KMS-11 (cell line): ENCODE data around the gene ANKS6.

Experiments
- H2AFZ ChIP-seq: fragments of 200-600 bp; sonication (generic); 2 replicates; pipeline ENCODE4 v1.6.1; 2016; ENCODE audit warnings: antibody characterized with exemption, mixed run types, low read depth
- H3K27ac ChIP-seq: fragments of 200-600 bp; sonication (generic); 2 replicates; pipeline ENCODE4 v1.6.1; 2016; ENCODE audit warnings: mild to moderate bottlenecking, mixed run types
- H3K27me3 ChIP-seq: fragments of 200-600 bp; sonication (generic); 2 replicates; pipeline ENCODE4 v1.6.1; 2017; ENCODE audit warnings: mild to moderate bottlenecking, low read depth, mixed run types, moderate library complexity; ENCODE audit not compliant: insufficient read depth
- H3K36me3 ChIP-seq: fragments of 200-600 bp; sonication (generic); 2 replicates; pipeline ENCODE4 v1.6.1; 2017; ENCODE audit warnings: mild to moderate bottlenecking, mixed run types; ENCODE audit not compliant: insufficient read depth
- H3K4me1 ChIP-seq: fragments of 200-600 bp; sonication (generic); 2 replicates; pipeline ENCODE4 v1.6.1; 2016; ENCODE audit warnings: mild to moderate bottlenecking, low read depth, mixed run types; ENCODE audit not compliant: poor library complexity, severe bottlenecking
- H3K4me2 ChIP-seq: fragments of 200-600 bp; sonication (generic); 2 replicates; pipeline ENCODE4 v1.7.0; 2016; ENCODE audit warnings: mild to moderate bottlenecking, mixed run types
- H3K4me3 ChIP-seq: fragments of 200-600 bp; sonication (generic); IDR thresholded peaks from 2 replicates; pipeline ENCODE4 v1.6.1; 2017; ENCODE audit warnings: low read depth, low read length, mixed read lengths; ENCODE audit not compliant: insufficient read depth
- H3K79me2 ChIP-seq: fragments of 200-600 bp; sonication (generic); 2 replicates; pipeline ENCODE4 v1.6.1; 2016; ENCODE audit warnings: low read depth, mixed run types; ENCODE audit not compliant: insufficient read depth
- H3K9ac ChIP-seq: fragments of 200-600 bp; sonication (generic); 2 replicates; pipeline ENCODE4 v1.6.1; 2016; ENCODE audit warnings: mild to moderate bottlenecking, mixed run types
- H4K20me1 ChIP-seq: fragments of 200-600 bp; sonication (generic); 2 replicates; pipeline ENCODE4 v1.6.1; 2016; ENCODE audit warnings: mild to moderate bottlenecking, mixed run types; ENCODE audit not compliant: insufficient read depth
- TF ChIP-seq, protein P1 (sequence below): fragments of 200-600 bp; sonication (generic); conservative IDR thresholded peaks from 2 replicates; pipeline ENCODE4 v1.6.1; 2017; ENCODE audit warnings: low read depth, mild to moderate bottlenecking, antibody characterized with exemption, low read length, moderate library complexity, mixed read lengths

ANKS6 gene

DNA sequence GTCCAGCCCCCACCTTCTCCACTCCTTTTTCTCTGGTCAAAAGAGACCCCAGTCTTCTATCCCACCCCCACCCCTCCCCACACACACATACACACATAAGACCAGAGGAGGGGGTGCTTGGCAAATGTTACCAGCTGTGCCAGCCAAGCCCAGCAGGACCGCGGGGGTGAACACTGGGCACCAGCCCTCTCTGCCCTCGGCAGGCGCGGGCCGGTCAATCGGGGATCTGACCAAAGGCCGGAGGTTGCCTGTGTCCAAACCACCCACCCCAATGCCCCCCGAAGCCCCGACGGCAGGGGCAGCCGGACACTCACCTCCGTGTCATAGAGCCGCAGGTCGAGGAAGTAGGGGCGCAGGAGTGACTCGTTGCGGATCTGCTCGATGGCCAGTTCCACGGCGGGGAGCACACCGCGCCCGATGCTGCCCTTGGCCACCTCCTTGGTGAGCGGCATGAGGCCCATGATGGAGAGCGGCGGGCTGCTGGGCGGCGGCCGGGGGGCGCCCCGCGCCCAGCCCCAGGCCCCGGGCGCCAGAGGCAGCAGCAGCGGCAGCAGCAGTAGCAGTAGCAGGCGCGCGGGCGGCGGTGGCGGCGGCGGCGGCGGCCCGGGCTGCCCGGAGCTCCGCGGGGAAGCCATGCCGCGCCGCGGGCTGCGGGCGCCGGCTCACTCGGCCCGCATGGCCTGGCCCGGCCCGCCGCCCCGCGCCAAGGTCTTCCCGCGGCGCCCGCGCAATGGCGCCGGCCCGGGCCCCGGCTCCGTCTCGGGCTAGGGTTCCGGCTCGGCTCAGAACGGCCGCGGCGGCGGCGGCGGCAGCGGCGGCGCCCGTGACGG is 88.0 kb downstream of the ANKS6 start:
- H3K36me3 ChIP-seq = no peaks in the 10 kb centered on the region
- H3K79me2 ChIP-seq = no peaks in the 10 kb centered on the region
- H3K4me3 ChIP-seq = no peak overlapping the region
- TF ChIP-seq, protein P1, sequence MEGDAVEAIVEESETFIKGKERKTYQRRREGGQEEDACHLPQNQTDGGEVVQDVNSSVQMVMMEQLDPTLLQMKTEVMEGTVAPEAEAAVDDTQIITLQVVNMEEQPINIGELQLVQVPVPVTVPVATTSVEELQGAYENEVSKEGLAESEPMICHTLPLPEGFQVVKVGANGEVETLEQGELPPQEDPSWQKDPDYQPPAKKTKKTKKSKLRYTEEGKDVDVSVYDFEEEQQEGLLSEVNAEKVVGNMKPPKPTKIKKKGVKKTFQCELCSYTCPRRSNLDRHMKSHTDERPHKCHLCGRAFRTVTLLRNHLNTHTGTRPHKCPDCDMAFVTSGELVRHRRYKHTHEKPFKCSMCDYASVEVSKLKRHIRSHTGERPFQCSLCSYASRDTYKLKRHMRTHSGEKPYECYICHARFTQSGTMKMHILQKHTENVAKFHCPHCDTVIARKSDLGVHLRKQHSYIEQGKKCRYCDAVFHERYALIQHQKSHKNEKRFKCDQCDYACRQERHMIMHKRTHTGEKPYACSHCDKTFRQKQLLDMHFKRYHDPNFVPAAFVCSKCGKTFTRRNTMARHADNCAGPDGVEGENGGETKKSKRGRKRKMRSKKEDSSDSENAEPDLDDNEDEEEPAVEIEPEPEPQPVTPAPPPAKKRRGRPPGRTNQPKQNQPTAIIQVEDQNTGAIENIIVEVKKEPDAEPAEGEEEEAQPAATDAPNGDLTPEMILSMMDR = no peak
- no peak overlapping the region for H3K9ac ChIP-seq
- H3K27ac ChIP-seq = no peak overlapping the region
- H2AFZ ChIP-seq = no peak overlapping the region
- H3K4me1 ChIP-seq = peaks cover 10% of the 10 kb centered on the region
- H3K4me2 ChIP-seq = no peak overlapping the region
- no peaks in the 10 kb centered on the region for H4K20me1 ChIP-seq
- no peaks in the 10 kb centered on the region for H3K27me3 ChIP-seq

DNA sequence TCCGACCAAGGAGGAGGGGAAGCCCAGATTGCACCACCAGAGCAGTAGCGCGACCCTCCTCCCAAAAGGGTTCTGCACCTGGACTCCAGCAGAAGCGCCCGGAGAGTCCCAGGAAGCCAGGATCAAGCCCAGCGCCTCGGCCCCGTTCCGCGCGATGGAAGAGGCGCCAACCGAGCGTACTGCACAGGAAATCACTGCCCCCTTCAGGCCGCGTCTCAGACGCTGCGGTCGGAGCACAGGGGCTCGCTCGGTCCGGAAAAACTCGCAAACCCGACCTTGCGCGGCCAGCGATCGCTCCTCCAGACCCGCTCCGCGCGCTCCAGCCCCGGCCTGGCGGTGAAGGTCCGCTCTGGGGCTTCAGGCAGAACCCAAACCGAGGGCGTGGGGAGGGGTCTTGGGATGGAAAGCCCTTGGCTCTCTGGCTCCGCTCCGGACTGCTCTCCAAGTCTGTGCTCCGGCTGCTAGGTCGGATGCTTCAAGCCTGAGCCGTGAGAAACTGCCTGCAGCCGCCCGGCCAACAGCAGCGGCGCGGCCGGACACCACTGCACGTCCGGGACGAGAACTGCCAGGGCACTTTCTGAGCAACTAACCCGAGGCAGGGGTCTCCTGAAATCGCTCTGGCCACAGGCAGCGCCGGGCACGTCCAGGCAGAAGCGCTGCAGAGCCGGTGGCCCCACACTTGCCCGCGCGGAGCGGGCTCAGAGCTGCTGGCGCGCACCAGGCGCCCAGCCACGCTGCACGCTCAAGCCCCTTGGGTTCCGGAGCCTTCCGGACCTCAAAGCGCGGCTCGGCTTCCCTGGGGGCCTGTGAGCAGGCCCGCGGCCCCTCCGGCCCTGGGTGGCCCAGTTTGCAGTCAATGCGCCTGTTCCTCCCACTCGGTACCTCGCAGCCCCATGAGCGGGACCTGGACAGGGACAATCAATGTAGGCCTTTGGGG is 88.9 kb downstream of the ANKS6 start:
- Histone ChIP-seq H3K79me2 (no peaks in the 10 kb centered on the region), H4K20me1 (no peaks in the 10 kb centered on the region), H3K9ac (no peak overlapping the region), H3K4me2 (no peak overlapping the region), H3K4me1 (peaks cover 2% of the 10 kb centered on the region), H3K27me3 (no peaks in the 10 kb centered on the region), H3K4me3 (no peak overlapping the region), H3K27ac (no peak overlapping the region), H2AFZ (no peak overlapping the region), H3K36me3 (no peaks in the 10 kb centered on the region)
- TF ChIP-seq, protein P1 = no peak

DNA sequence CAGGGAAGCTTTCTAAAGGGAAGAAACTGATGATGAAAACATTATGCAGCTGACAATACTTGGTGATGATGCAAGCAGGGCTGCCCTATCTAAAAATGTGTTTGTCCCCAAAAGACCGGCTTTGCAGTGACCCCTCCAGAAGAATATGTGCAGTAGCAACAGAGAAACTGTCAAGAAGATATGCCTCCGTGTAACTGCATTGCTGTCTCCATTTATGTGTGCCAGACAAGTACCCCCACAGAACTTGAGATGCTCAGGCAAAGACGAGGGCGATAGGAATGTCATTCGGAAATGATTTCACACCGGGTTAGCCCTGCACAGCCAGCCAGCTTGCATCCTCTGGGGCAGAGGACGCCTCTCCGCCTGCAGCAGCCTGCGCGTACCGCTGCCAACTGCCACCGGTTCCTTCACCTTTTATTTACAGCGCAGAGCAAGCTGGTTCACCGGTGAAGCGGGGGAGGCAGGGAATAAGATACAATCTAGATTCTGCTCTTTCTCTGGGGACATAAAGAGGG is 89.6 kb downstream of the ANKS6 start:
- no peaks in the 10 kb centered on the region for H4K20me1 ChIP-seq
- no peaks in the 10 kb centered on the region for H3K36me3 ChIP-seq
- no peaks in the 10 kb centered on the region for H3K27me3 ChIP-seq
- TF ChIP-seq, protein P1 = no peak
- no peak overlapping the region for H3K9ac ChIP-seq
- H3K4me3 ChIP-seq = no peak overlapping the region
- no peak overlapping the region for H2AFZ ChIP-seq
- no peaks in the 10 kb centered on the region for H3K4me1 ChIP-seq
- H3K79me2 ChIP-seq = no peaks in the 10 kb centered on the region
- H3K4me2 ChIP-seq = no peak overlapping the region
- H3K27ac ChIP-seq = no peak overlapping the region

DNA sequence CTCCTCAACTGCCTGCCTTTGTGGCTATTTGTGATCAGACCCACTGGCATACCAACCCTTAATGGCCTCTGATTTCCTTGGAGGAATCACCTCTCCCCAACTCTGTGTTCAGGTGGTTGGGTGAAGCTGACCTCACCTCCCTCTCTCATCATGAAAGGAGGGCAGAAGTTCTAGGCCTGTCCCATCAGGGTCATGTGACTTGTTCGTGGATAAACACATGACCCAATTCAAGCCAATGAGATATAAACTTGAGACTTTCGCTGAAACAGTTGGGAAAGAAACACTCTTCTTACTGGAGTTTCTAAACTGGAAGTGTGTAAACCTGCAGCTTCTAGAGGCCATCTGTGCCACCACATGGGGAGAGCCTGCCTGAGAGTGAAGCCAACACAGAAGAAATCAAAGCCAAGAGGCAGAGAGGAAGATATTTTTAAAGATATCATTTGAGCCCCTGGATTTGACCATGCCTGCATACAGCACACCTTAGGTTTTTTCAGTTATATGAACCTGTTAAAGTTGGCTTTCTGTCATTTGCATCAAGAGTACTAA is 93.4 kb downstream of the ANKS6 start:
- no peaks in the 10 kb centered on the region for H3K36me3 ChIP-seq
- TF ChIP-seq, protein P1 = no peak
- no peaks in the 10 kb centered on the region for H3K4me1 ChIP-seq
- H3K4me3 ChIP-seq = no peak overlapping the region
- no peak overlapping the region for H3K27ac ChIP-seq
- H3K27me3 ChIP-seq = no peaks in the 10 kb centered on the region
- no peaks in the 10 kb centered on the region for H3K79me2 ChIP-seq
- no peak overlapping the region for H3K4me2 ChIP-seq
- no peak overlapping the region for H3K9ac ChIP-seq
- H4K20me1 ChIP-seq = no peaks in the 10 kb centered on the region
- H2AFZ ChIP-seq = no peak overlapping the region
